ENCODE data around the gene NCAPG2. TPM values are rescaled to one million over a fixed set of nuclear protein-coding genes. Genes with fewer than 3 reads are reported as not detected.

Gene NCAPG2
- polyA plus RNA-seq, 2 of the 4 experiments (the other 2 are of a cell fraction), result 53.8 to 63.0 TPM

DNA sequence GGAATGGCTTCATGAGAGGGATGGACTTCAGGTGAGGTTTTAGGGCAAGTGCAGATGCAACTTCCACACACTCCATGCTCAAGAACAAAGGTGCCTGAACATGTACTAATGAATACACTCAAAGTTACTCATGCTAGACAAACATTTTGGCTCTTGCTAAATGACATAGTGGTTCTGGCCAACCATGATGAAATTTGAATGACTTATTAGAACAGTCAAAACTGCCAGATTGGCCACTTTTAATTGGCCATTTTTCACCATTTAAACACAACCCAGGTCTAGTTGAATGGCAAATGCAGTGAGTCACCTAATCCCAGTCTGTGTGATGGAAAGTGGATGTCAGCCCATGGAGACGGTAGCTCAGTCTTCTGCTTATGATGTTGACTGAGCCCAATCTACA, 112.1 kb downstream of the NCAPG2 start:
- FAIRE-seq (no peak), DNase-seq (ENCODE audit: low read depth in 1 of 2, low spot score in 1 of 2) (no peak), ATAC-seq (no peak)
- 50% methylated on average over 1 of the region's 1 CpG for WGBS (ENCODE audit: missing lambda C conversion rate)
- Histone ChIP-seq H3K4me3 (no peak overlapping the region), H3K9me3 (peaks cover 11% of the 10 kb centered on the region; the same call in 1 of the 3 replicates), H3K4me1 (no peaks in the 10 kb centered on the region), H3K27ac (no peak overlapping the region), H3K4me2 (no peak overlapping the region)
- no peak for TF ChIP-seq EHMT2 (IDR thresholded peaks at IDR 0.05; ENCODE audit: low read depth)
- TF ChIP-seq ZFP36 (IDR thresholded peaks at IDR 0.05; ENCODE audit: borderline replicate concordance, partially characterized antibody), result no peak
- TF ChIP-seq CBX2 (IDR thresholded peaks at IDR 0.05; ENCODE audit: borderline replicate concordance, low read depth), result no peak
- TF ChIP-seq MYC (IDR thresholded peaks at IDR 0.05; ENCODE audit: borderline replicate concordance, low read length), result no peak
- no peak for TF ChIP-seq MAFK (IDR thresholded peaks at IDR 0.05; ENCODE audit: partially characterized antibody)
- POLR2A ChIA-PET, result no interaction called here
- CTCF ChIA-PET, result no interaction called here

DNA sequence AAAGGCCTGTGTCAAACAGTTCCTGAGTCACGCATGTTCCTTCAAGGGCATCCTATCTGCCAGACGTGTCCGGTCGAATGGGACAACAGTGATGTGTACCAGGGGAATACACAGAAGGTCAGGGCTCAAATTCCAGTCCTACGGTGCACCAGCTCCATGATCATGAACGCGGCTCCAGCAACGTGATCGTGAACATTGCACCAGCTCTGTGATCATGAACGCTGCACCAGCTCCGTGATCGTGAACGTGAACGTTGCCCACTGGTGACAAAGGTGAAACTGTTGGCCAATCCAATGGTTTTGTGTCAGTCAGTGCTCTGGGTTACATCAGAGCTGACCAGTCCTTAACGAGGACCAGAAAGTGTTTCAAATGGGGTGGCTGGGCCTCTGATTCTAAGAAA, 112.7 kb downstream of the NCAPG2 start:
- Histone ChIP-seq H3K4me1 (peaks cover 2% of the 10 kb centered on the region; the same call in 1 of the 3 replicates), H3K27ac (no peak overlapping the region), H3K4me3 (no peak overlapping the region), H3K9me3 (peaks cover 11% of the 10 kb centered on the region; the same call in 1 of the 3 replicates), H3K4me2 (no peak overlapping the region)
- no peak for TF ChIP-seq EHF (CRISPR knock-in tag; IDR thresholded peaks at IDR 0.05)
- TF ChIP-seq MAFK (IDR thresholded peaks at IDR 0.05; ENCODE audit: partially characterized antibody), result no peak
- no peak for TF ChIP-seq RARB (CRISPR knock-in tag; IDR thresholded peaks at IDR 0.05)
- TF ChIP-seq, protein P1, sequence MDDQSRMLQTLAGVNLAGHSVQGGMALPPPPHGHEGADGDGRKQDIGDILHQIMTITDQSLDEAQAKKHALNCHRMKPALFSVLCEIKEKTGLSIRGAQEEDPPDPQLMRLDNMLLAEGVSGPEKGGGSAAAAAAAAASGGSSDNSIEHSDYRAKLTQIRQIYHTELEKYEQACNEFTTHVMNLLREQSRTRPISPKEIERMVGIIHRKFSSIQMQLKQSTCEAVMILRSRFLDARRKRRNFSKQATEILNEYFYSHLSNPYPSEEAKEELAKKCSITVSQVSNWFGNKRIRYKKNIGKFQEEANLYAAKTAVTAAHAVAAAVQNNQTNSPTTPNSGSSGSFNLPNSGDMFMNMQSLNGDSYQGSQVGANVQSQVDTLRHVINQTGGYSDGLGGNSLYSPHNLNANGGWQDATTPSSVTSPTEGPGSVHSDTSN (IDR thresholded peaks at IDR 0.05), result no peak
- TF ChIP-seq MAZ (IDR thresholded peaks at IDR 0.05; ENCODE audit: borderline replicate concordance, low read depth, low read length), result no peak
- no peak for TF ChIP-seq TP53 (CRISPR knock-in tag; IDR thresholded peaks at IDR 0.05)
- DNase-seq (ENCODE audit: low read depth in 1 of 2, low spot score in 1 of 2) (no peak), ATAC-seq (no peak), FAIRE-seq (no peak)
- ChIA-PET CTCF (no interaction called here), POLR2A (no interaction called here)
- WGBS (ENCODE audit: missing lambda C conversion rate), result 53% methylated on average over 15 of the region's 15 CpGs

DNA sequence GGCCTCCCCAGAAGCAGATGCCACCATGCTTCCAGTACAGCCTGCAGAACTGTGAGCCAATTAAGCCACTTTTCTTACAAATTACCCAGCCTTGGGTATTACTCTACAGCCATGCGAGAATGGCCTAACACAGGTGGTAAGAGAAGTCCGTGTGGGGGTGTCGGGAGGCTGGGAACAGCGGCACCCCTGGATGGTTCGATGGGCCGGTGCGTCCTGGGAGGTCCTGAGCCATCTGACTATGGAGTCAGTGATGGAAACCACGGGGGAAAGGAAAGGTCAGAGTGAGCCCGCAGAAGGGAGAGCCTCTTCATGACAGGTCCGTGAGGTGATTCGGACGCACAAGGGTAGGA, 114.4 kb downstream of the NCAPG2 start:
- DNase-seq (ENCODE audit: low read depth in 1 of 2, low spot score in 1 of 2) (no peak), FAIRE-seq (no peak), ATAC-seq (no peak)
- ChIA-PET CTCF (no interaction called here), POLR2A (no interaction called here)
- 84% methylated on average over 12 of the region's 12 CpGs for WGBS (ENCODE audit: missing lambda C conversion rate)
- Histone ChIP-seq H3K4me2 (no peak overlapping the region), H3K4me1 (peaks cover 7% of the 10 kb centered on the region; the same call in 1 of the 3 replicates), H3K4me3 (no peak overlapping the region), H3K27ac (no peak overlapping the region), H3K9me3 (peaks cover 10% of the 10 kb centered on the region; the same call in 1 of the 3 replicates)
- TF ChIP-seq, protein P2, sequence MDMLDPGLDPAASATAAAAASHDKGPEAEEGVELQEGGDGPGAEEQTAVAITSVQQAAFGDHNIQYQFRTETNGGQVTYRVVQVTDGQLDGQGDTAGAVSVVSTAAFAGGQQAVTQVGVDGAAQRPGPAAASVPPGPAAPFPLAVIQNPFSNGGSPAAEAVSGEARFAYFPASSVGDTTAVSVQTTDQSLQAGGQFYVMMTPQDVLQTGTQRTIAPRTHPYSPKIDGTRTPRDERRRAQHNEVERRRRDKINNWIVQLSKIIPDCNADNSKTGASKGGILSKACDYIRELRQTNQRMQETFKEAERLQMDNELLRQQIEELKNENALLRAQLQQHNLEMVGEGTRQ (IDR thresholded peaks at IDR 0.05), result no peak
- TF ChIP-seq CEBPB (IDR thresholded peaks at IDR 0.05) (no peak), CBX2 (IDR thresholded peaks at IDR 0.05; ENCODE audit: borderline replicate concordance, low read depth) (no peak), SREBF2 (IDR thresholded peaks at IDR 0.05) (no peak), SMC3 (IDR thresholded peaks at IDR 0.05) (no peak), ZSCAN20 (CRISPR knock-in tag; IDR thresholded peaks at IDR 0.05) (no peak), KDM1A (IDR thresholded peaks at IDR 0.05; ENCODE audit: low read depth) (no peak), ZFP36 (IDR thresholded peaks at IDR 0.05; ENCODE audit: borderline replicate concordance, partially characterized antibody) (no peak), KDM5A (IDR thresholded peaks at IDR 0.05) (no peak), EP300 (IDR thresholded peaks at IDR 0.05) (no peak)
- TF ChIP-seq, protein P3, sequence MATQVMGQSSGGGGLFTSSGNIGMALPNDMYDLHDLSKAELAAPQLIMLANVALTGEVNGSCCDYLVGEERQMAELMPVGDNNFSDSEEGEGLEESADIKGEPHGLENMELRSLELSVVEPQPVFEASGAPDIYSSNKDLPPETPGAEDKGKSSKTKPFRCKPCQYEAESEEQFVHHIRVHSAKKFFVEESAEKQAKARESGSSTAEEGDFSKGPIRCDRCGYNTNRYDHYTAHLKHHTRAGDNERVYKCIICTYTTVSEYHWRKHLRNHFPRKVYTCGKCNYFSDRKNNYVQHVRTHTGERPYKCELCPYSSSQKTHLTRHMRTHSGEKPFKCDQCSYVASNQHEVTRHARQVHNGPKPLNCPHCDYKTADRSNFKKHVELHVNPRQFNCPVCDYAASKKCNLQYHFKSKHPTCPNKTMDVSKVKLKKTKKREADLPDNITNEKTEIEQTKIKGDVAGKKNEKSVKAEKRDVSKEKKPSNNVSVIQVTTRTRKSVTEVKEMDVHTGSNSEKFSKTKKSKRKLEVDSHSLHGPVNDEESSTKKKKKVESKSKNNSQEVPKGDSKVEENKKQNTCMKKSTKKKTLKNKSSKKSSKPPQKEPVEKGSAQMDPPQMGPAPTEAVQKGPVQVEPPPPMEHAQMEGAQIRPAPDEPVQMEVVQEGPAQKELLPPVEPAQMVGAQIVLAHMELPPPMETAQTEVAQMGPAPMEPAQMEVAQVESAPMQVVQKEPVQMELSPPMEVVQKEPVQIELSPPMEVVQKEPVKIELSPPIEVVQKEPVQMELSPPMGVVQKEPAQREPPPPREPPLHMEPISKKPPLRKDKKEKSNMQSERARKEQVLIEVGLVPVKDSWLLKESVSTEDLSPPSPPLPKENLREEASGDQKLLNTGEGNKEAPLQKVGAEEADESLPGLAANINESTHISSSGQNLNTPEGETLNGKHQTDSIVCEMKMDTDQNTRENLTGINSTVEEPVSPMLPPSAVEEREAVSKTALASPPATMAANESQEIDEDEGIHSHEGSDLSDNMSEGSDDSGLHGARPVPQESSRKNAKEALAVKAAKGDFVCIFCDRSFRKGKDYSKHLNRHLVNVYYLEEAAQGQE (IDR thresholded peaks at IDR 0.05), result no peak
- TF ChIP-seq, protein P4, sequence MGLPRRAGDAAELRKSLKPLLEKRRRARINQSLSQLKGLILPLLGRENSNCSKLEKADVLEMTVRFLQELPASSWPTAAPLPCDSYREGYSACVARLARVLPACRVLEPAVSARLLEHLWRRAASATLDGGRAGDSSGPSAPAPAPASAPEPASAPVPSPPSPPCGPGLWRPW (IDR thresholded peaks at IDR 0.05), result no peak
